ENCODE measurements around the gene DCAF15.
A peak's percentile ranks its signal among the peaks of the same experiment; 100 is the strongest.
"Not testable (repeated sequence)": the region's sequence is repeated elsewhere in the genome, so short reads cannot be mapped to it uniquely, and the experiment has no call there.

The DCAF15 gene, protein sequence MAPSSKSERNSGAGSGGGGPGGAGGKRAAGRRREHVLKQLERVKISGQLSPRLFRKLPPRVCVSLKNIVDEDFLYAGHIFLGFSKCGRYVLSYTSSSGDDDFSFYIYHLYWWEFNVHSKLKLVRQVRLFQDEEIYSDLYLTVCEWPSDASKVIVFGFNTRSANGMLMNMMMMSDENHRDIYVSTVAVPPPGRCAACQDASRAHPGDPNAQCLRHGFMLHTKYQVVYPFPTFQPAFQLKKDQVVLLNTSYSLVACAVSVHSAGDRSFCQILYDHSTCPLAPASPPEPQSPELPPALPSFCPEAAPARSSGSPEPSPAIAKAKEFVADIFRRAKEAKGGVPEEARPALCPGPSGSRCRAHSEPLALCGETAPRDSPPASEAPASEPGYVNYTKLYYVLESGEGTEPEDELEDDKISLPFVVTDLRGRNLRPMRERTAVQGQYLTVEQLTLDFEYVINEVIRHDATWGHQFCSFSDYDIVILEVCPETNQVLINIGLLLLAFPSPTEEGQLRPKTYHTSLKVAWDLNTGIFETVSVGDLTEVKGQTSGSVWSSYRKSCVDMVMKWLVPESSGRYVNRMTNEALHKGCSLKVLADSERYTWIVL

DNA sequence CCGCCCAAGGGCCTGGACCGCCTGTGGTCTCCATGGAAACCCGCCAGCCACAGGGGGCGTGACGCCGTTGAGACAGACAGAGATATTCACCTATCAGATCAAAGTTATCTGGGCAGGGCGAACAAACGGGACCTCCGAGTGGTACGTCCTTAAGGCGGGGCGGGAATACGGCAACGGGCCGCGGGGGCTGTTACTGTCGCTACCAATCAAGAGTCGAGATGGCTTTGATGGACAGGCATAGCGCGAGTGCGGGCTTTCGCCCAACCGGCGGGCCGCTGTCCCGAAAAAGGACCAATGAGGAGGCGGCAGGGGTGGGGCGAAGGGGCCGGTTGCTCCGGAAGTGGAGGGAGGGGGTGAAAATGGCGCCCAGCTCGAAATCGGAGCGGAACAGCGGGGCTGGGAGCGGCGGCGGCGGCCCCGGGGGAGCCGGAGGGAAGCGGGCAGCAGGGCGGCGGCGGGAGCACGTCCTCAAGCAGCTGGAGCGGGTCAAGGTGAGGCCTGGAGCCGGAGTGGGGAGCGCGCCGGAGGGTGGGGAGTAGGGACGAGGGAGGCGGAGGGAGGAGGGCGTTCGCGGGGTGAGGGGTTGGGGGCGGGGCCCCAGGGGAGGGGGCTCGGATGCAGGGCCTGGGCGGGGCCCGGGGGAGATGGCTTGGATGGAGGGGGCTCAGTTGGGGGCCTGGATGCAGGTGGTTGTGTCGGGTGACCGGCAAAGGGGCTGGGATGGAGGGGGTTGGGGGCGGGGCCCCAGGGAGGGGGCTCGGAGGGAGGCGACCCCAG lies at the start of gene DCAF15:
TSS of gene DCAF15 (plus strand) at position 356 of the 777 bp plus-strand sequence. CDS start at position 360, 4 bp downstream.
- DNase-seq (ENCODE audit: low read depth in 1 of 2, low spot score in 1 of 2), result peak; percentile 94 to 97

DNA sequence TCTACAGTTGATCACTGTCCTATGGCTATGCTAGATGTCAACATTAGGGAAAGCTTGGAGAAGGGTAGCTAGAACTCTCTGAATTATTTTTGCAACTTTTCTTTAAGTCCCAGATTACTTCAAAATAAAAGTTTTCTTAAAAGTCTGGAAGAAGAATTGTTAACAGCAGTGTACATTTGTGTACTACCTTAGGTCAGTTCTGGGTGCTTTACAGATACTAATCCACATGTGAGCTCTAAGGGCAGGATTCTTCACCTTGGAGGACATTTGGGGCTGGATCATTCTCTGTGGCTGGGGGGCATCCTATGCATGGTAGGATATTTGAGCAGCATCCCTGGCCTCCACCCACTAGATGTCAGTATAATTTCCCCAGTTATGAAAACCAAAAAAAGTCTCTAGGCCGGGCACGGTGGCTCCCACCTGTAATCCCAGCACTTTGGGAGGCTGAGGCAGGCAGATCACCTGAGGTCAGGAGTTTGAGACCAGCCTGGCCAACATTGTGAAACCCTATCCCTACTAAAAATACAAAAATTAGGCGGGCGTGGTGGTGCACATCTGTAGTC lies 49.2 kb upstream of the DCAF15 start:
- DNase-seq (ENCODE audit: low read depth in 1 of 2, low spot score in 1 of 2), result no peak

DNA sequence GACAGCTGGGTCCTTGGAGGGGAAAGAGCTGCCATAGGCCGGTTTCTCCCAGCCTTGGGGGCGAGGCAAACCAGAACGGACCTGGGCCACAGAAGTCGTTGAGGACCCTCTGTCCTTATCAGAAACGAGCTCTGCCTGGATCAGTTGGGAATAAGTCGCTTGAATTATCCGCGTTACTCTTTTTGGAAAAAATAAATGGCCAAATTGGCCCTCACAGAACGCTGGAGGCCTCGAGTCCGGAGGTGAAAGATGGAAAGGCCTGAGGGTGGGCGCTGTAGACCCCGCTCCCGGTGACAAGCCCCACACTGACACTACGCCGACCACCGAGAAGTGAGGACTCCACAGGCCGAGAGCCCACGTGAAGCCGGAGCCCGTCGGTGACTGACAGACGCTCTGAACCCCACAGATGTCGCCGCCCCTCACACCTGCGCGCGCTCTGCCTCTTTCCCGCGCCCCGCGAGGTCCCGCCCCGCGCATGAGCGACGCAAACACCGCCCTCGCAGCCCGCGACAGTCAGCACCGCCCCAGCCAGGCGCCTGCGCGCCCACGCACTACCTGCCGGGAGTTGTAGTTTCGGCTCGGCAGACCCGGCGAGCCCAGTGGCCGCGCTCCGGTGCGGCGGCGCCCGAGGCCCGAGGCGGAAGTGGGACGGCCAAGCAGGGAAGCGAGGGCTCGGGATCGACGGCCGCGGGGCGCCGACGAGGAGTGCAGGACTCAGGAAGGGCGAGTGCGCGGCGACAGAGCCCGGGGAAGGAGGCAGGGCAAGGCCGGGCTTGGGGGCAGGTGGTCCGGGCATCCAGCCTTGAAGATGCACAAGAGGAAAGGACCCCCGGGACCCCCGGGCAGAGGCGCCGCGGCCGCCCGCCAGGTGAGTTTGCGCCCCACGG lies 46.4 kb upstream of the DCAF15 start, which contains the start of the genes BRME1 and CC2D1A:
TSS of gene BRME1 (minus strand) at position 484 of the 887 bp plus-strand sequence. CDS start 1,225 bp downstream, outside the sequence.
TSS of gene CC2D1A (plus strand) at position 568 of the 887 bp plus-strand sequence. CDS start at position 809, 241 bp downstream.
- peak; percentile 84 to 95 for DNase-seq (ENCODE audit: low read depth in 1 of 2, low spot score in 1 of 2)

DNA sequence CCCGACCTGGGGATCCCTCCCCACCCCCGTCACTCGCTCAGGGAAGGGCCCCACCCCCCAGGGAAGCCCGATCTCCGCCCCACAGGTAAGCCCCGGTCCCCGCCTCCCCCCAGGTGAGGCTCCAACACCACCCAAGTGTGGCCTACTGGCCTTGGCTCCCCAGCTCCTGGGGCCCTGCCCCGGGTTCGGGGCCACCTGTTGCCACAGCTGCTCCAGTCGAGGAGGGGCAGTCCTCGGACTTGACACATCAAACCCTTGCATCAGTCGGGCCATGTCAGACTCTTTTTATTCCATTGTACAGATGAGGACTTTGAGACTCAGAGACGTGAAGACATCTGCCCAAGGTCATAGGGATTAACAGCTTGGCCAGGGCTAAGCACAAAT lies 45.8 kb upstream of the DCAF15 start:
- no peak for DNase-seq (ENCODE audit: low read depth in 1 of 2, low spot score in 1 of 2)

DNA sequence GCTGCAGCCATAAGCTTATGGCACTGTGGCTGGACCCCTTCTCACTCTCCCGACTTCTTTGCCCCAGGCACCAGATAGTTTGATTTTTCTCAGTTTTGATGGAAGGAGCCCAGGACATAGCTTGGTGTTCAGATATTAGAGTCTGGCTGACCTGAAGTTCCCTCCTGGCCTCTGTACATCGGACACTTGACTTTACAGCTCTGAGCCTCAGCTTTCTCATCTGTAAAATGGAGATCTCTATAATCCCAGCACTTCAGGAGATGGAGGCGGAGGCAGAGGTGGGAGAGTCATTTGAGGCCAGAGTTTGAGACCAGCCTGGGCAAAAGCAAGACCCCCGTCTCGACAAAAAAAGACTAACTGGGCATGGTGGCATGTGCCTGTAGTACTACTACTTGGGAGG lies 45.4 kb upstream of the DCAF15 start:
- no peak for DNase-seq (ENCODE audit: low read depth in 1 of 2, low spot score in 1 of 2)

DNA sequence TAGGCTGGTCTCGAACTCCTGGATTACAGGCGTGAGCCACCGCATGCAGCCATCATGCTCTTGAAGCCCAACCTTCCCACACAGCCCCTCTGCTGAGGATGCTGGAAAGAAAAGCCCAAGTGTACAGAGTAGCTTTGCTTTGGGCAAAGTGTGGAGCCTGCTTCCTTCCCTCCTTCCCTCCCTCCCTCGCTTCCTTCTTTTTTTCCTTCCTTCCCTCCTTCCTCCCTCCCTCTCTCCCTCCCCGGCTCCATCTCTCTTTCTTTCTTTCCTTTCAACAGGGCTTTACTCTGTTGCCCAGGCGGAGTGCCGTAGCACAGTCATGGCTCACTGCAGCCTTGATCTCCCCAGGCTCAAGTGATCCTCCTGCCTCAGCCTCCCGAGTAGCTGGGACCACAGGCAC lies 43.6 kb upstream of the DCAF15 start:
- DNase-seq (ENCODE audit: low read depth in 1 of 2, low spot score in 1 of 2), result no peak

DNA sequence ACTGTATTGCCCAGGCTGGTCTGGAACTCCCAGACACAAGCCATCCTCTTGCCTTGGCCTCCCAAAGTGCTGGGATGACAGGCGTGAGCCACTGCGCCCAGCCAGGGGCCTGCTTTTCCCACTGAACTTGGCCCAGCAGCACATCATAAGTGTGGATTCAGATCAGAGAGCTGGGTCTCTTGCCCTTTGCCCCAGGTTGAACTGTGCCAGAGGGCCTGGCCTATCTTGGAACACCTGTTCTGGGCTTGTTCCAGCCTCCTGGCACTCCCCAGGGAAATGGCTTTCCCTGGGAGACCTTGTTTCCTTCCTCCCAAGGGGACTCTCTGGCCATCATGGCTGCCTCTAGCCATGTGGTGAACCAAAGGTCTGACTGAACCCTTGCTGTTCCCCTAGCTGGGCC lies 42.9 kb upstream of the DCAF15 start:
- DNase-seq (ENCODE audit: low read depth in 1 of 2, low spot score in 1 of 2), result no peak

DNA sequence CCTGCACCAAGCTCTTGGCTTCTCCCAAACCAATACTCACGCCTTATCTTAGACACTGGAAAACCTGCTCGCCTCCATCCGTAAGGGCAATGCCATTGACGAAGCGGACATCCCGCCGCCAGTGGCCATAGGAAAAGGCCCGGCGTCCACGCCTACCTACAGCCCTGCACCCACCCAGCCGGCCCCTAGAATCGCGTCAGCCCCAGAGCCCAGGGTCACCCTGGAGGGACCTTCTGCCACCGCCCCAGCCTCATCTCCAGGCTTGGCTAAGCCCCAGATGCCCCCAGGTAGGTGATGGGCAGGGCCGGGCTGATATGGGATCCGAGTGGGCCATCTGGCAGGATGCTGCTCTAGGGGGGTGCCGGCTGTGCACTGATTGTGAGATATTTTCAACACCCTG lies 39.0 kb upstream of the DCAF15 start:
- no peak for DNase-seq (ENCODE audit: low read depth in 1 of 2, low spot score in 1 of 2)

DNA sequence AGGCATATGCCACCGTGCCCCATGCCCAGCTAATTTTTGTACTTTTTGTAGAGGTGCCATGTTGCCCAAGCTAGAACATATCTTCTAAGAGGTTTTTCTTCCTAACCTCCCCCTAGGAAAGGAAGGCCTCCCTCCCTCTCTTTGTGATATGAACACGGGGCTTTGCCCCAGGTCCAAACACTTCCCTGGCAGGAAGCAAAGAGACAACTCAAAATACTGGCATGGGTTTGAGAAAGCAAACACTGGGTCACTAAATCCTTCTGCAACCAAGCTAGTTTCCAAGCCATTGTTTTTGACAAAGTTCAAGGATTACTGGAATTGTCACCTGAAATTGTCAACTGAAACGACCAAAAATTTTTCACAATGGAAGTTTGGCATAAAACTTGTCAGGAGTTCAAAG lies 37.5 kb upstream of the DCAF15 start:
- no peak for DNase-seq (ENCODE audit: low read depth in 1 of 2, low spot score in 1 of 2)

DNA sequence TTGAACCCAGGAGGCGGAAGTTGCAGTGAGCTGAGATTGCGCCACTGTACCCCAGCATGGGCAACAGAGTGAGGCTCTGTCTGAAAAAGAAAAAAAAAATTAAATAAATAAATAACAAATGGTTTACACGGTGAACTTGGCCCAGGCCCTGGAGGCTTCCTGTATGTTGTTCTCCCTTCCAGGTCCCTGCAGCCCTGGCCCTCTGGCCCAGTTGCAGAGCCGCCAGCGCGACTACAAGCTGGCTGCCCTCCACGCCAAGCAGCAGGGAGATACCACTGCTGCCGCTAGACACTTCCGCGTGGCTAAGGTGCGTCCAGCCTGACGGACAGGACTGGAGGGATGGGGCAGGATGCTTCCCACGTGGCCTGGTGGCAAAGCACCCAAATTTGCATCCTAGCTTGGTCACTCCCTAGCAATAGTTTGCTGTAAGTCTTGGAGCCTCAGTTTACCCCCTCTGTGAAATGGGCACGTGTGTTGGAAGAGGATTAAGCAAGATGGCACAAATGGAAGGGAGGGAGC lies 34.4 kb upstream of the DCAF15 start:
- no peak for DNase-seq (ENCODE audit: low read depth in 1 of 2, low spot score in 1 of 2)

DNA sequence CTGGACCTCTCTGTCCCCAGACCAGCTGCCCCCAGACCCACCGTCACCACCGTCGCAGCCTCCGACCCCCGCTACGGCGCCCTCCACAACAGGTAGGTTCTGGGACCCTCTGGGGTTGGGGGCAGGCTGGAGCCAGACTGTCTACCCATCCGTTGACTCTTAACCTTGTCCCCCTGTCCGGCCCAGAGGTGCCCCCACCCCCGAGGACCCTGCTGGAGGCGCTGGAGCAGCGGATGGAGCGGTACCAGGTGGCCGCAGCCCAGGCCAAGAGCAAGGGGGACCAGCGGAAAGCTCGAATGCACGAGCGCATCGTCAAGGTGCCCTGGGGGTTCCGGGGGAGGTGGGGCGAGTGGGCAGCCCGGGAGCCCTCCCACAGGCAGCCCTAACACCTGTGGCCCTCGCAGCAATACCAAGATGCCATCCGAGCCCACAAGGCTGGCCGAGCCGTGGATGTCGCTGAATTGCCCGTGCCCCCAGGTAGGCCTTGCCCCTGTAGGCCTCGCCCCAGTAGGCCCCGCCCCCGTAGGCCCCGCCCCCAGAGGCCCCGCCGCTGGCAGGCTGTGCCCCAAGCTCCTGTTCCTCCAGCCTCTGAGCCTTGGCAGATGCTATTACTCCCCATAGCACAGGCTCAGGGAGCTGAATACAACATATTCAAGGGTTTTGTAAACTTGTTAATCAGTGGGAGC lies 33.4 kb upstream of the DCAF15 start:
- no peak for DNase-seq (ENCODE audit: low read depth in 1 of 2, low spot score in 1 of 2)

DNA sequence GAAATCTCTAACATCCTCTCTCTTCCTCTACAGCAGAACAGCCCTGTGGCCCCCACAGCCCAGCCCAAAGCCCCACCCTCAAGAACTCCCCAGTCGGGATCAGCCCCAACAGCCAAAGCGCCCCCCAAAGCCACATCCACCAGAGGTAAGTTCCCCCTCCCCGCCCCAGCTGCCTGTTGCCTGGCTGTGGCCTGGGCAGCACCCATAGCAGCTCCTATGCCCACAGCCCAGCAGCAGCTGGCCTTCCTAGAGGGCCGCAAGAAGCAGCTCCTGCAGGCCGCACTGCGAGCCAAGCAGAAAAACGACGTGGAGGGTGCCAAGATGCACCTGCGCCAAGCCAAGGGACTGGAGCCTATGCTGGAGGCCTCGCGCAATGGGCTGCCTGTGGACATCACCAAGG lies 31.8 kb upstream of the DCAF15 start:
- no peak for DNase-seq (ENCODE audit: low read depth in 1 of 2, low spot score in 1 of 2)

DNA sequence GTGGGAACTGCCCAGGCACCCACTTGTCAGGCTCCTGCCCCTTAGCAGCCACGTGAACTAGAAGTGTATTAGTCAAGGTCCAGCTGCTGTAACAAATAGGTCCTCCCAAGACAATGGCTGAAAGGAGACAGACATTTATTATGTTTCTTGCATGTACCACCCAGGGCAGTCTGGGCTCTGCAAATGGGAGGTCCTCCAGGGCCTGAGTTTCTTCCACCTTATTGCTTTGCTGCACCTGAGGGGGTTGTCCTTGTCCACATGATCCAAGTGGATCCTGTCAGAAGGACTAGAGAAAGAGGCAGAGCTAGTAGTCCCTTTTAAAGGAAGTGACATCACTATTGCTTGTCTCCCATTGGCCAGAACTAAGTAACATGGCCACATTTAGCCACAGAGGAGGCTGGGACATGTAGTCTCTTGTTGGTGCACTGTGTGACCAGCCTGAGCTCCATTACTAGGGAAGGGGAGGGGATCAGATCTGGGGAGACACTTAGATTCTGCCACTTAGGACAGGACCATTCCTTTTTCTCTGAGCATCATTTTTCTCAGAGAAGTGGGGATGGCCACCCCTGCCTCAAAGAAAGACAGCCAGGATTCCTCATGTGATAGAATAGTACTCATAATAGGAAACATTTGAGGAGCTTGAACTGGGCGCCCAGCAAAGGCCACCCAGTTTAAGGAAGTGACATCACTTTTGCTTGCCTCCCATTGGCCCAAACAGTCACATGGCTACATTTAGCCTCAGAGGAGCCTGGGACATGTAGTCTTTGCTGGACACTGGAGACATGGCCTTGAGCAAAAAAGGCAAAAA lies 31.2 kb upstream of the DCAF15 start:
- DNase-seq (ENCODE audit: low read depth in 1 of 2, low spot score in 1 of 2), result no peak

DNA sequence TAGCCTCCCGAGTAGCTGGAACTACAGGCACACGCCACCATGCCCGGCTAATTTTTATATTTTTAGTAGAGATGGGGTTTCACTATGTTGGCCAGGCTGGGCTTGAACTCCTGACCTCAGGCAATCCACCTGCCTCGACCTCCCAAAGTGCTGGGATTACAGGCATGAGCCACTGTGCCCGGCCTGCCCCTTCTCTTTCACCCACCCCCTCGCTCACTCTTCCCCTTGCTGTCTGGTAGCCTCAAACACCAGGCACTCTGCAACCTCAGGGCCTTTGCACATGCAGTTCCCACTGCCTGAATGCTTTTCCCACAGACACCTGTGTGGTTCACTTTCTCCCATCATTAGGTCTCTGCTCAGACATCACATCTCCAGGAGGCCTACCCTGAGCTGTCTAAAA lies 30.2 kb upstream of the DCAF15 start:
- not testable (repeated sequence) for DNase-seq (ENCODE audit: low read depth in 1 of 2, low spot score in 1 of 2)

DNA sequence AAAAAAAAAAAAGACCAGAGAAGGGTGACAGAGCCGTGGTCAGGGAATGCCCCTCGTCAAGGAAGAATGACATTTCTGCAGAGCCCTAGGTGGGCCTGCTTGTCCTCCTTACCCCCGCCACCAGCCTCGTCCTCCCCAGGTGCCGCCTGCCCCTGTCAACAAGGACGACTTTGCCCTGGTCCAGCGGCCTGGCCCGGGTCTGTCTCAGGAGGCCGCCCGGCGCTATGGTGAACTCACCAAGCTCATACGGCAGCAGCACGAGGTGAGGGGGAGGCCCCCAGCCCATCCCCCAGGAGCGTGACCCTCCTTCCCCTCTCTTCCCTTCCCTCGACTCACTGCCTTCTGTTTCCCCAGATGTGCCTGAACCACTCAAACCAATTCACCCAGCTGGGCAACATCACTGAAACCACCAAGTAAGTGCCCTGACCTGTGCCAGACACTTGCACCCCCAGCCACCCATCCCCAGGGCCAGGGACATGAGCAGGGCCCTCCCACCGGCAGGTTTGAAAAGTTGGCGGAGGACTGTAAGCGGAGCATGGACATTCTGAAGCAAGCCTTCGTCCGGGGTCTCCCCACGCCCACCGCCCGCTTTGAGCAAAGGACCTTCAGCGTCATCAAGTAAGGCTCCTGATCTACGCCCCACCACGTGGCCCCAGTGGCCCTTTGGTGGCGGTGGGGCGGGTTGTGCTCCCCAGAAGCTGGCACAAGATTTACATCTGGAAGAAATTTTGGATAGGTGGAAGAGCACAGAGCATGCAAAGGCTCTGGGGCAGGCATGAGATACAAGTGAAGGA lies 28.9 kb upstream of the DCAF15 start:
- DNase-seq (ENCODE audit: low read depth in 1 of 2, low spot score in 1 of 2), result no peak

DNA sequence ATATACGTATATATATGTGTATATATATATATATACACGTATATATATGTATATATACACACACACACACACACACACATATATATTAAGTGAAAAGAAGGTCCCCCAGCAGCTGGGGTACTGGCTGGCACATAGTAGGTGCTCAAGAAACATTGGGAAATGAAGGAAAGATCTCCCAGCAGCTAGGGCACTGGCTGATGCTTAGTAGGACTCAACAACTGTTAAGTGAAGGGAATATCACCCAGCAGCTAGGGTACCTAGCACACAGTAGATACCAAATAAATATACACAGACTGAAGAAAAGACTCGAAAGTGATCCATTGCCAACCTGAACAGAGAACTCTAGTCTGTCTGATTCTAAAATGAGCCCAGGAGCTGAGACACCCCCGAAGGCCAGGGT lies 26.3 kb upstream of the DCAF15 start:
- no peak for DNase-seq (ENCODE audit: low read depth in 1 of 2, low spot score in 1 of 2)

DNA sequence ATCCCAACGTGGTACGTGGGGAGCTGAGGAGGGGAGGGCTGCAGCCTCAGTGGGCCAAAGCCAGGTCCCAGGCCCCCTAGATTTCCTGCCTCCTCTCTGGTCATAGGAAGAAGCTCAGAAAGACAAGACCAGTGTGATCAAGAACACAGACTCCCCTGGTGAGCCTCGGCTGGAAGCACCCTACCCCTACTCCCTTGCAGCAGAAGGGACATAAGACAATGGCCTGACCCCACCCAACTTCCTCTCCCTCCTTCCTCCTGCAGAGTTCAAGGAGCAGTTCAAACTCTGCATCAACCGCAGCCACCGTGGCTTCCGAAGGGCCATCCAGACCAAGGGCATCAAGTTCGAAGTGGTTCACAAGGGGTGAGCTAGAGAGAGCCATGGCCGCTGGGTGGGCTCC lies 25.6 kb upstream of the DCAF15 start:
- no peak for DNase-seq (ENCODE audit: low read depth in 1 of 2, low spot score in 1 of 2)

DNA sequence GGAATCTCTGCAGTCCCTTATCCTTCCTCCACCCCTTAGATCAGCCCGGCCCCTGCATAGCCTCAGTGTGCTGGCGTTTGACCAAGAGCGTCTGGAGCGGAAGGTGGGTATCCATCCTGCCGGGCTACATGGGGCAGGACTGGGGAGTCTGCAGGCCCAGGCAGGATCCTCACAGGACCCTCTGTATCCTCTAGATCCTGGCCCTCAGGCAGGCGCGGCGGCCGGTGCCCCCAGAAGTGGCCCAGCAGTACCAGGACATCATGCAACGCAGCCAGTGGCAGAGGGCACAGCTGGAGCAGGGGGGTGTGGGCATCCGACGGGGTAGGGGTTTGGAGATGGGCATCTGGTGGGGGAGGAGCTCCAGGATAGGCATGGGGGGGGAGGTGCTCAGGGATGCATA lies 23.0 kb upstream of the DCAF15 start:
- DNase-seq (ENCODE audit: low read depth in 1 of 2, low spot score in 1 of 2), result no peak

All from stimulated activated CD4-positive, alpha-beta T cell treated with anti-CD3 and anti-CD28 coated beads, Interleukin-15, amount 100 ng/mL, for 1 hour (primary cell).